HS-27A (cell line): ENCODE results near the gene RAP1A.
A peak's percentile ranks its signal among the peaks of the same experiment; 100 is the strongest.
"Not testable (repeated sequence)": the region's sequence is repeated elsewhere in the genome, so short reads cannot be mapped to it uniquely, and the experiment has no call there.

Source experiments
- DNase-seq: peaks from one replicate; pipeline ENCODE4 v3.0.0-alpha.2; 2012; ENCODE audit warnings: low read depth, missing footprints

The RAP1A gene

GRCh38 chr1:111669268-111669667 lies 49.7 kb downstream of the RAP1A start:
- DNase-seq = no peak

- DNase-seq = no peak
Observed at GRCh38 chr1:111671852-111672251, 52.3 kb downstream of the RAP1A start.

DNA sequence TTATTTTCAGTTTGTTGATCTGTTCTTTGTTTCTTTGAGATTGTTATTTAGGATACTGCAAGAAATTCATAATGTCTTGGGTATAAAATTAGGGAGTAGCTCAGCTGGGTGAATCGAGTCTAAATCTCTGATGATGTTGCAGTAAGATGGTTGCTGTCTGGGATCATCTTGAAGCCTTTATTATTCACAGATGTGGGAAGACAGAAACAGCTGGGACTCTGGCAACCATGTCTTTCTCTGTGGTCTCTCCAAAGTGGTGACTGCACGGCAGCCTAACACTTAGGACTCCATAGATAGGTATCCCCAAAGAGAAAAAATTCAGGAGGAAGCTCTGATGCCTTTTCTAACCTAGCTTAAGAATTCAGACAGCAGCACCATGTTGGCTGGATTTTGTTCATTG lies 52.7 kb downstream of the RAP1A start:
- DNase-seq = no peak

- DNase-seq = no peak
Observed at GRCh38 chr1:111677604-111678003, 58.0 kb downstream of the RAP1A start.

DNA sequence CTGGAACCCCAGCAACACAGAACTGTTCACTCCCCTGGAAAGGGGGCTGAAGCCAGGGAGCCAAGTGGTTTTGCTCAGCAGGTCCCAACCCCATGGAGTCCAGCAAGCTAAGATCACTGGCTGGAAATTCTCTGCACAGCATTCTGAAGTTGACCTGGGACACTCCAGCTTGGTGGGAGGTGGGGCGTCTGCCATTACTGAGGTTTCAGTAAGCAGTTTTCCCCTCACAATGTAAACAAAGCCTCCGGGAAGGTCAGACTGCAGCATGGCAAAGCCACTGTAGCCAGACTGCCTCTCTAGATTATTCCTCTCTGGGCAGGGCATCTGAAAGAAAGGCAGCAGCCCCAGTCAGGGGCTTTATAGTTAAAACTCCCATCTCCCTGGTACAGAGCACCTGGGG lies 60.0 kb downstream of the RAP1A start:
- DNase-seq = no peak

- DNase-seq = not testable (repeated sequence)
Observed at GRCh38 chr1:111680212-111680800, 60.7 kb downstream of the RAP1A start.

DNA sequence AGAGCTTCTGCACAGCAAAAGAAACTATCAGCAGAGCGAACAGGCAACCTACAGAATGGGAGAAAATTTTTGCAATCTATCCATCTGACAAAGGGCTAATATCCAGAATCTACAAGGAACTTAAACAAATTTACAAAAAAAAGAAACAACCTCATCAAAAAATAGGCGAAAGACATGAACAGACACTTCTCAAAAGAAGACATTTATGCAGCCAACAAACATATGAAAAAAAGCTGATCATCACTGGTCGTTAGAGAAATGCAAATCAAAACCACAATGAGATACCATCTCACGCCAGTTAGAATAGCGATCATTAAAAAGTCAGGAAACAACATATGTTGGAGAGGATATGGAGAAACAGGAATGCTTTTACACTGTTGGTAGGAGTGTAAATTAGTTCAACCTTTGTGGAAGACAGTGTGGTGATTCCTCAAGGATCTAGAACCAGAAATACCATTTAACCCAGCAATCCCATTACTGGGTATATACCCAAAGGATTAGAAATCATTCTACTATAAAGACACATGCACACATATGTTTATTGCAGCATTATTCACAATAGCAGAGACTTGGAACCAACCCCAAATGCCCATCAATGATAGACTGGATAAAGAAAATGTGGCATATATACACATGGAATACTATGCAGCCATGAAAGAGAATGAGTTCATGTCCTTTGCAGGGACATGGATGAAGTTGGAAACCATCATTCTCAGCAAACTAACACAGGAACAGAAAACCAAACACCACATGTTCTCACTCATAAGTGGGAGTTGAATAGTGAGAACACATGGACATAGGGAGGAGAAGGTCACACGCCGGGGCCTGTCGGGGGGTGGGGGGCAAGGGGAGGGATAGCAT lies 65.9 kb downstream of the RAP1A start:
- not testable (repeated sequence) for DNase-seq

- DNase-seq = peak; percentile 40
Observed at GRCh38 chr1:111690306-111690617, 70.7 kb downstream of the RAP1A start.

DNA sequence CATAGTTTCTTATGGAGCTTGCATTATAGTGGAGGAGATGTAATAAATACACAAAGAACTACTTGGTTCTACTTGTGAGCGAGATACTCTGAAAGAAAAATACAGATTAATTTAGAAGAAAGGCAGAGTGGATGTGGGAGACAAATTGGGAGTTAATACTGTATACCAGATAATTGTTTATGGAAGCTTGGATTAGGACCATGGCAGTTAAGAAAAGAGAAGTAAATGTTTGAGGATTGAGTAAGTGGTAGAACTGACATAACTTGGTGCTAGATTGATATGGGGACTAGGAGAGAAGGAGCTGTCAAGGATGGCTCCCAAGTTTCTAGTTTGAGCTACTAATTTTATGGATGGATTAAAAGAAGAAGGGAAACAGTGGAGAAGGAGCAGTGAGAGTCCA lies 72.3 kb downstream of the RAP1A start:
- DNase-seq = no peak

DNA sequence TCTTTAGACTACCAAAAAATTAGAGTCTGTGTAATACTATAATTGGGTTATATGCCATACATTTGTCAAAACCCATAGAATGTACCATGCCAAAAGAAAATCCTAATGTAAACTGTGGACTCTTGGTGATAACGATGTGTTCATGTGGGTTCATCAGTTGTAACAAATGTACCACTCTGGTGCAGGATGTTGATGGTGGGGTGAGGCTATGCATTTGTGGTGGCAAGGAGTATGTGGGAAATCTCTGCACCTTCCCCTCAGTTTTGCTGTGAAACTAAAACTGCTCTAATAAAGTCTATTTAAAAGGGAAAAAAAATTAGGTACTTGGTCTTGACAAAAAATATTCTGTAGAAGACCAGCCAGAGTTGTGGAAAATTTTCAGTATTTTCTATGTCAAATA lies 76.2 kb downstream of the RAP1A start:
- DNase-seq = no peak

DNA sequence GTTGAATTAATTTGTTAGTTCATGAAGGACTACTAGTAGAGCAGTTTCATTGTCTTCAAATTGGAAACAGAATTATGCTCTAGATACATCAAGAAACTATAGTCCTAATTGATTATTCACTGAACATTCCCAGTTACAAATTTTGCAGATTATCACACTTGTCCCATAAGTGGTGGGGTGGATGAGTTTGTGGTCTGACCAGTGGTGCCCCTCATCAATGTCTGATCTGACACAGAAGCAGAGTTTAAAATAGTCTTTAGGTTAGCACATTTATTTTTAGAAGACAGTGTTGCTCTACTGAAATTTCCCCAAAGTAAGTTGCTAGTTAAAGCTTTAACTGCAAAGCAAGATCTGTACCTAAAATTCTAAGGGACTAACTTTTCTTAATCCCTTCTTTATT lies 76.7 kb downstream of the RAP1A start:
- DNase-seq = no peak

DNA sequence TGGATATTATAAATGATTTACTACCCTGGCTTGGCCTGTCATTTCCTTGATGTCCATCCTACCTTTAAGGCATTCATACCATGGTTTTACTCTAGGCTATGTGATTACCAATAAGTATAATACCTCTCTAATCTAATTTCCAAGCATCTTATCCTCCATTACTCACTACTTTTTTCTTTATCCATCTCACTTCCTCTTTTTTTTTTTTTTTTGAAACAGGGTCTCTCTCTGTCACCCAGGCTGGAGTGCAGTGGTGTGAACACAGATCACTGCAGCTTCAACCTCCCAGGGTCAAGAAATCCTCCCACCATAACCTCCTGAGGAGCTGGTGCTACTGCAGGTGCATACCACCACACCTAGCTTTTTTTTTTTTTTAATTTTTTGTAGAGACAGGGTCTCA lies 79.7 kb downstream of the RAP1A start:
- no peak for DNase-seq

DNA sequence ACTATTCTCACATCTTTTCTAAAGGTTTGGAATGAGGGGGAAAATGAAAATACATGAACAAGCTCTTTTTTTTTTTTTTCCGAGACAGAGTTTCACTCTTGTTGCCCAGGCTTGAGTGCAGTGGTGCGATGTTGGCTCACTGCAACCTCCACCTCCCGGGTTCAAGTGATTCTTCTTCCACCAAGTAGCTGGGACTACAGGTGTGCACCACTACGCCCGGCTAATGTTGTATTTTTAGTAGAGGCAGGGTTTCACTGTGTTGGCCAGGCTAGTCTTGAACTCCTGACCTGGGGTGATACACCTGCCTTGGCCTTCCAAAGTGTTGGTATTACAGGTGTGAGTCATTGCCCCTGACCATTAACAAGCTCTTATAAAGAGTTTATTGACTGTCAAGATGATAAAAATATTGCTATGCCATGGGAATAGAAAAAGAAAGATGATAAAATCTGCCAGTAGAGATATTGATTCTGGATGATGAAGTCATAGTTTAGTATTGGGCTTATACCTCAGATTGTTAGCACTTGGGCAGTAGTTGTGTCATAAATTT lies 83.0 kb downstream of the RAP1A start:
- DNase-seq = no peak

GRCh38 chr1:111704240-111704639 lies 84.7 kb downstream of the RAP1A start:
- no peak for DNase-seq

DNA sequence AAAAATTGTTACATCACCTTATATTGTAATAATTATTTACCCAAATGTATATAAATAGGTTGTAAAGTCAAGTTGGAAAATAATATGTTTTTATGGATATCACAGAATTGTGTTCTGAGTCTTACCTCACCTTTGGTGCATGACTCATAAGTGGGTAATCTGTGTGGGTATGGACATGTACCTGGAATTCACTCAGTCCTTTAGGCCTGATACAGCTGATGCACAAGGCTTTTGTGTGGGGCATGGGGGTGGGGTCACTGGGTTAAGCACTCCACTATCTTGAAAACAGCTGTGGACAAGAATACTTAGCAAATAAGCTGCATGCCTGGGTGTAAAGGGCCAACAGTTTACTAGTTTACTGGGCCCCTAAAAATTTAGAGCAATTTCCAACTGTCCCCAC lies 85.2 kb downstream of the RAP1A start:
- no peak for DNase-seq

DNA sequence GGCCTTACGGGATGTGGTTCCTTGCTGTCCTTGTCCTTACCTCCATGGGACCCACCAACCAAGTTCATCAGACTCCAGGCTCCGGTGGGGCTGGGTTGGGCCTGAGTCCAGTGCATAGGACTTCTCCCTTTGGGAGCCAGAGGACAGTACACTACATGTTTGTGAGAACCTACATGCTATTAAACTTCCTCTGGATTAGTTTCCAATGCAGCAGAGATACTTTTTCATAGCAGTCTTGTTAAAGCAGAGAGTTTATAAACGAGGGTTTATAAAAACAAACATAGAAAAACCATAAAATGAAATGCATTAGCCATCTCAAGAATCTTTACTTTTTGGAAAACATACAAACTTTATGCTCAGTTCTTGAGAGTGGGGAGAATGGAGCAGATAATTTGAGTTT lies 86.3 kb downstream of the RAP1A start:
- DNase-seq = no peak

- no peak for DNase-seq
Observed at GRCh38 chr1:111706921-111707320, 87.3 kb downstream of the RAP1A start.

GRCh38 chr1:111707906-111708305 lies 88.3 kb downstream of the RAP1A start:
- no peak for DNase-seq

DNA sequence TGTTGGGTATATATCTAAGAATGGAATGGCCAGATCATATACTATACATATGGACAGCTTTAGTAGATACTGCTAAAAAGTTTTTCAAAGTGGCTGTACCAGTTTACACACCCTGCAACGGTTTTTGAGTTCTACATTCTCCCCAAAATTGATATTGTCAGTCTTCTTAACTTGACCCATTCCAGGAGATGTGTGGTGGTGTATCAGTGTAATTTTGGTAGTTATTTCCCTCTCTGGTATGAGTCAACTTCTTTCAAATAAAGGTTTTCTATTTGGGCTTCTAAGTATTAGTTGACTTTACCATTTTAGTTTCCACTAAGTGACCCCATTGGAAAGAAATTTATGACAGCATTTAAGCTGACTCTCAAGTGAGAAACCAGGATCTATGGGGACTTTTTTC lies 90.4 kb downstream of the RAP1A start:
- no peak for DNase-seq

- DNase-seq = no peak
Observed at GRCh38 chr1:111716333-111716732, 96.7 kb downstream of the RAP1A start.

- no peak for DNase-seq
Observed at GRCh38 chr1:111717450-111717849, 97.9 kb downstream of the RAP1A start.

DNA sequence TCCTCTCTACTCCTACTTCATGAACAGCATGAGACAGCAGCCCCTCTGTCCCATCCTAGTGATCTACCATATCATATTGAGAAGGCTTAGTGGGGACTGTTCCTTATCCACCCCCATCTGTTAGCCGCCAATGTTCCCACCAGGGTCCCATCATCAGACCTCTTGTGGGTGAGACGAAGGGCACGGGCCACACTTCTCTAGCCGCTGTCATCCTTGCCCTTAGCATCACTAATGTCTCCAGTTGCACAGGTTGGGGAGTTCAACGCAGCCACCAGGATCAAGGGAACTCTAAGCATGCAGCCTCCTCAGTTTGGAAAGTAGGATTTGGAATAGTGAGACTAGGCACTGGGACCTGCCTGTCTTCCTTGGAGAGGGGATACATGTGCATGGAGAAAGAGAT lies 99.5 kb downstream of the RAP1A start:
- DNase-seq = no peak

DNA sequence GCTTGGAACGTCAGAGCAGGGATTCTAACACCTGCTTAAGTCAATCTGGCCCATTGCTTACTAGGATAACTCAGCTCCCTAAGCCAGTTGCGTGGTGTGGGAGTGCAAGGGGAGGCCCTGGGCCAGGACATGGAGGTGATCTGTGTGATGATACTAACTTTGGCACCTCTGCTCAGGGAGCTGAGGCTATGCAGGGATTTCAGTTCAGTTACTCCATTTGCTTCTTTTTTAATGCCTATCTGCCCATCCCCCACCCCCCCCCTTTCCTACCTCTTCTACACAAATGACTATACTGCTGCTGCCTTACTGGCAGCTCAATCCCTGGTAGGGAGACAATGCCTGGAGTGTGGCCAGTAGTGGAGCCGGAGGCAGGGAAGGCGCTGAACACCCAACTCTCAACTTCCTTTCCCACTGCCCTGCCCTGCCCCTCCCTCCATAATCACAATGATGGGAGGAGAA lies 100.1 kb downstream of the RAP1A start:
- no peak for DNase-seq
